HG02588 (cell line): ENCODE measurements around the gene EPHA10.
"Not testable (repeated sequence)": the region's sequence is repeated elsewhere in the genome, so short reads cannot be mapped to it uniquely, and the experiment has no call there.

Source experiments
- ATAC-seq: cut with Tn5 transposase; IDR thresholded peaks from one replicate; pipeline ENCODE4 v1.9.1; 2021; ENCODE audit warnings: mild to moderate bottlenecking, moderate library complexity; ENCODE audit not compliant: unreplicated experiment

The EPHA10 gene

GRCh38 chr1:37718901-37719571, 45.9 kb downstream of the EPHA10 start:
- ATAC-seq: no peak

- ATAC-seq: no peak
These were observed 46.6 kb downstream of the EPHA10 start for GRCh38 chr1:37718181-37718900.

GRCh38 chr1:37717631-37718030, 47.3 kb downstream of the EPHA10 start:
- no peak for ATAC-seq

GRCh38 chr1:37716321-37716720, 48.6 kb downstream of the EPHA10 start:
- ATAC-seq: no peak

- ATAC-seq: no peak
These were observed 50.2 kb downstream of the EPHA10 start for GRCh38 chr1:37714689-37715088.

GRCh38 chr1:37714226-37714625, 50.7 kb downstream of the EPHA10 start:
- no peak for ATAC-seq

GRCh38 chr1:37708471-37708870, 56.4 kb downstream of the EPHA10 start:
- ATAC-seq: no peak

GRCh38 chr1:37705399-37705798, 59.5 kb downstream of the EPHA10 start:
- no peak for ATAC-seq

- ATAC-seq: no peak
These were observed 60.0 kb downstream of the EPHA10 start for GRCh38 chr1:37704966-37705365.

GRCh38 chr1:37703061-37703460, 61.9 kb downstream of the EPHA10 start:
- no peak for ATAC-seq

- ATAC-seq: no peak
These were observed 63.9 kb downstream of the EPHA10 start for GRCh38 chr1:37701051-37701450.

GRCh38 chr1:37699147-37699546, 65.8 kb downstream of the EPHA10 start:
- no peak for ATAC-seq

GRCh38 chr1:37697737-37698136, 67.2 kb downstream of the EPHA10 start:
- ATAC-seq: no peak

- ATAC-seq: no peak
These were observed 67.8 kb downstream of the EPHA10 start for GRCh38 chr1:37697090-37697489.

- ATAC-seq: no peak
These were observed 72.1 kb downstream of the EPHA10 start for GRCh38 chr1:37692834-37693175.

- ATAC-seq: peak; percentile 77
These were observed 72.7 kb downstream of the EPHA10 start, which contains the start of gene CDCA8 for GRCh38 chr1:37692078-37692833. TSS of gene CDCA8 (plus strand) at chr1:37692516. CDS start at chr1:37692691, 175 bp downstream.

- ATAC-seq: no peak
These were observed 73.3 kb downstream of the EPHA10 start for GRCh38 chr1:37691497-37692077.

GRCh38 chr1:37688926-37689325, 76.0 kb downstream of the EPHA10 start:
- no peak for ATAC-seq

GRCh38 chr1:37687764-37688163, 77.2 kb downstream of the EPHA10 start:
- not testable (repeated sequence) for ATAC-seq

GRCh38 chr1:37685722-37686121, 79.2 kb downstream of the EPHA10 start:
- no peak for ATAC-seq

GRCh38 chr1:37684182-37684581, 80.7 kb downstream of the EPHA10 start:
- ATAC-seq: not testable (repeated sequence)
